HG03558 (cell line): ENCODE results near the gene CAB39L.

Experiments used
- ATAC-seq: cut with Tn5 transposase; IDR thresholded peaks from one replicate; pipeline ENCODE4 v1.9.1; 2021; ENCODE audit warnings: moderate number of reproducible peaks; ENCODE audit not compliant: unreplicated experiment; ENCODE audit errors: extremely low read depth

Gene CAB39L

GRCh38 chr13:49403996-49404702 is 39.7 kb downstream of the CAB39L start:
- no peak for ATAC-seq

- no peak for ATAC-seq
Measured at GRCh38 chr13:49400755-49401659, 42.9 kb downstream of the CAB39L start.

GRCh38 chr13:49399801-49400472 is 43.9 kb downstream of the CAB39L start:
- ATAC-seq, result no peak

- no peak for ATAC-seq
Measured at GRCh38 chr13:49395878-49396380, 47.9 kb downstream of the CAB39L start.

GRCh38 chr13:49395451-49395865 is 48.4 kb downstream of the CAB39L start:
- no peak for ATAC-seq

- no peak for ATAC-seq
Measured at GRCh38 chr13:49388091-49388635, 55.7 kb downstream of the CAB39L start.

GRCh38 chr13:49386664-49387063 is 57.2 kb downstream of the CAB39L start:
- ATAC-seq, result no peak

- no peak for ATAC-seq
Measured at GRCh38 chr13:49376121-49376520, 67.7 kb downstream of the CAB39L start.

- no peak for ATAC-seq
Measured at GRCh38 chr13:49374585-49375290, 69.1 kb downstream of the CAB39L start.

- ATAC-seq, result no peak
Measured at GRCh38 chr13:49373716-49374115, 70.1 kb downstream of the CAB39L start.

- ATAC-seq, result no peak
Measured at GRCh38 chr13:49371943-49372613, 71.8 kb downstream of the CAB39L start.

GRCh38 chr13:49370371-49370770 is 73.5 kb downstream of the CAB39L start:
- ATAC-seq, result no peak

GRCh38 chr13:49369866-49370265 is 74.0 kb downstream of the CAB39L start:
- ATAC-seq, result no peak

- ATAC-seq, result no peak
Measured at GRCh38 chr13:49368688-49369087, 75.2 kb downstream of the CAB39L start.

- ATAC-seq, result no peak
Measured at GRCh38 chr13:49367640-49368422, 76.0 kb downstream of the CAB39L start.

- ATAC-seq, result no peak
Measured at GRCh38 chr13:49366841-49367240, 77.0 kb downstream of the CAB39L start.

GRCh38 chr13:49357694-49358093 is 86.2 kb downstream of the CAB39L start:
- ATAC-seq, result no peak

GRCh38 chr13:49356223-49356622 is 87.6 kb downstream of the CAB39L start:
- ATAC-seq, result no peak

- no peak for ATAC-seq
Measured at GRCh38 chr13:49354719-49355118, 89.1 kb downstream of the CAB39L start.
